K562 (cell line): ENCODE results near the gene RNF26. TPM values are rescaled to one million over a fixed set of nuclear protein-coding genes. Genes with fewer than 3 reads are reported as not detected.

Source experiments
- BCOR ChIP-seq: fragments of 450-650 bp; IDR thresholded peaks from 2 replicates; pipeline ENCODE4 v1.6.1; 2016
- FOXA1 ChIP-seq: fragments of 450-650 bp; IDR thresholded peaks from 2 replicates; pipeline ENCODE4 v1.6.1; 2016; ENCODE audit warnings: mild to moderate bottlenecking, borderline replicate concordance
- GABPB2 ChIP-seq: fragments of 250-450 bp; sonication (Bioruptor Pico); conservative IDR thresholded peaks from 2 replicates; pipeline ENCODE4 v1.5.1; 2021; ENCODE audit warnings: mild to moderate bottlenecking
- HDAC3 ChIP-seq: fragments of 450-650 bp; IDR thresholded peaks from 2 replicates; pipeline ENCODE4 v1.6.1; 2018; ENCODE audit warnings: borderline replicate concordance, mild to moderate bottlenecking, moderate library complexity; ENCODE audit not compliant: partially characterized antibody
- HDAC8 ChIP-seq: fragments of 450-650 bp; IDR thresholded peaks from 2 replicates; pipeline ENCODE4 v1.6.1; 2016; ENCODE audit warnings: mild to moderate bottlenecking, missing genetic modification characterization, moderate library complexity, missing compliant biosample characterization
- HIVEP1 ChIP-seq: fragments of 250-450 bp; sonication (Bioruptor Pico); IDR thresholded peaks from 2 replicates; pipeline ENCODE4 v1.4.0; 2020; ENCODE audit warnings: mild to moderate bottlenecking
- KAT2B ChIP-seq: IDR thresholded peaks from one replicate; pipeline ENCODE4 v1.6.1; 2012; ENCODE audit warnings: low read depth, mild to moderate bottlenecking, control low read depth, inconsistent platforms, low read length, moderate library complexity
- NBN ChIP-seq: fragments of 450-650 bp; IDR thresholded peaks from 2 replicates; pipeline ENCODE4 v1.6.1; 2016; ENCODE audit warnings: low read depth, mild to moderate bottlenecking
- REST ChIP-seq, 2 experiments: fragments of 450-650 bp; formaldehyde crosslinking in 1 of 2; IDR thresholded peaks; 2 replicates each; pipeline versions ENCODE4 v1.4.0 to v1.6.1; 2014 to 2020; ENCODE audit warnings: mild to moderate bottlenecking in 2 of 2, borderline replicate concordance in 1 of 2, low read depth in 1 of 2
- STAT5A ChIP-seq: IDR thresholded peaks from 2 replicates; pipeline ENCODE4 v1.6.1; 2012; ENCODE audit warnings: low read length, inconsistent platforms, borderline replicate concordance
- ZBTB11 ChIP-seq, 3 experiments: fragments of 200-800 bp in 1 of 3; fragments of 250-450 bp in 1 of 3; fragments of 450-650 bp in 1 of 3; sonication (Bioruptor Pico) in 1 of 3; sonication (Bioruptor generic) in 1 of 3; formaldehyde crosslinking in 1 of 3; IDR thresholded peaks; 2 replicates each; pipeline versions ENCODE4 v1.6.1 to v1.8.0; 2016 to 2022; ENCODE audit warnings: mild to moderate bottlenecking in 2 of 3, missing genetic modification characterization in 2 of 3, missing compliant biosample characterization in 1 of 3, moderate library complexity in 1 of 3
- ZFP91 ChIP-seq: sonication (generic); formaldehyde crosslinking; IDR thresholded peaks from 2 replicates; pipeline ENCODE4 v1.8.0; 2022; ENCODE audit warnings: mild to moderate bottlenecking, missing genetic modification reagents
- polyA plus RNA-seq, 8 experiments: library from polyadenylated mRNA; depleted of rRNA in 4 of 8; stranded (reverse) in 5 of 8; unstranded in 3 of 8; fragments of >200 nt; fragmentation: Nextera tagmentation in 2 of 8; fragmentation: Illumina TruSeq in 1 of 8; extraction: Ambion mirVana in 2 of 8; extraction: Trizol in 1 of 8; gene quantifications; 2 replicates each; pipeline versions ENCODE4 v1.2.1 to v1.2.3, GENCODE V29; 2011 to 2014; ENCODE audit warnings: inconsistent platforms in 1 of 8, missing spikeins in 1 of 8
- total RNA-seq, 7 experiments: library from RNA; depleted of rRNA in 6 of 7; stranded (reverse); fragments of >200 nt in 6 of 7; fragmentation: Illumina TruSeq in 2 of 7; extraction: Trizol in 2 of 7; gene quantifications; 2 replicates each; pipeline versions ENCODE4 v1.2.1 to v1.2.3, GENCODE V29; 2011 to 2021; ENCODE audit warnings: low replicate concordance in 1 of 7

The RNF26 gene
- total and polyA plus RNA-seq, 9 of the 15 experiments (the other 6 are each of a cell fraction or from before 2014, with no cell fraction given): 5.3 to 53.6 (median 12.7) TPM

GRCh38 chr11:119339589-119340334, 5.4 kb downstream of the RNF26 start (continued):
- TF ChIP-seq REST (IDR thresholded peaks at IDR 0.05; ENCODE audit: borderline replicate concordance): peak; percentile 49; the same call in 1 of the 2 replicates
- TF ChIP-seq REST (CRISPR knock-in tag; IDR thresholded peaks at IDR 0.05; ENCODE audit: low read depth): 0 out of 2 replicates have a peak, but pooled peaks have one; percentile 50
- TF ChIP-seq STAT5A: no peak
- TF ChIP-seq KAT2B: no peak
- TF ChIP-seq ZFP91 (CRISPR knock-in tag): no peak
- TF ChIP-seq HDAC3: no peak
- TF ChIP-seq HIVEP1 (CRISPR knock-in tag): no peak
- TF ChIP-seq NBN: no peak
- TF ChIP-seq GABPB2 (CRISPR knock-in tag): no peak
- TF ChIP-seq ZBTB11 (CRISPR knock-in tag; IDR thresholded peaks at IDR 0.05): 0 out of 6 replicates have a peak, but pooled peaks of 1 of the 3 experiments have one; percentile 32
- TF ChIP-seq FOXA1: no peak
- TF ChIP-seq BCOR: peak; percentile 59
- TF ChIP-seq HDAC8 (tag): 0 out of 2 replicates have a peak, but pooled peaks have one; percentile 38
